Natural killer cell (primary cell): ENCODE measurements around the gene SLC44A3. TPM values are rescaled to one million over a fixed set of nuclear protein-coding genes. Genes with fewer than 3 reads are reported as not detected.

Experiments used
- ATAC-seq, 3 donors: fragments of 150-1000 bp in 2 of 3; fragments of 200-7000 bp in 1 of 3; cut with Tn5 transposase; 1 replicate in 1 of 3; 2 replicates in 2 of 3; pipeline ENCODE4 v1.10.0; 2021; ENCODE audit warnings: mild to moderate bottlenecking in 2 of 3, moderate library complexity in 2 of 3
- DNase-seq, 2 donors: peaks; one replicate each; pipeline versions ENCODE4 v3.0.0 to v3.0.0-alpha.2; 2013 to 2021; ENCODE audit warnings: mixed read lengths in 1 of 2
- H3K27ac ChIP-seq: one replicate; pipeline ENCODE4 v1.5.1; 2013; ENCODE audit warnings: mild to moderate bottlenecking, low read length
- H3K27me3 ChIP-seq: one replicate; pipeline ENCODE4 v1.6.1; 2013; ENCODE audit warnings: low read length; ENCODE audit not compliant: control insufficient read depth, insufficient read depth
- H3K36me3 ChIP-seq: one replicate; pipeline ENCODE4 v1.6.1; 2013; ENCODE audit warnings: low read length; ENCODE audit not compliant: control insufficient read depth, insufficient read depth
- H3K4me1 ChIP-seq: one replicate; pipeline ENCODE4 v1.6.1; 2013; ENCODE audit warnings: low read length; ENCODE audit not compliant: control insufficient read depth, insufficient read depth
- H3K4me3 ChIP-seq: one replicate; pipeline ENCODE4 v1.5.1; 2013; ENCODE audit warnings: low read length
- H3K9me3 ChIP-seq: one replicate; pipeline ENCODE4 v1.6.1; 2013; ENCODE audit warnings: low read length; ENCODE audit not compliant: control insufficient read depth, insufficient read depth
- H3K27ac Mint-ChIP-seq, 2 donors: one replicate each; pipeline ENCODE4 v1.8.0; 2022; ENCODE audit warnings: mild to moderate bottlenecking in 2 of 2, mixed read lengths in 2 of 2, moderate library complexity in 1 of 2
- H3K27me3 Mint-ChIP-seq, 2 donors: one replicate each; pipeline ENCODE4 v1.8.0; 2022; ENCODE audit warnings: low read depth in 2 of 2, mixed read lengths in 2 of 2
- H3K36me3 Mint-ChIP-seq: one replicate; pipeline ENCODE4 v1.8.0; 2022; ENCODE audit warnings: mixed read lengths
- H3K4me1 Mint-ChIP-seq, 2 donors: one replicate each; pipeline ENCODE4 v1.8.0; 2022; ENCODE audit warnings: mixed read lengths in 2 of 2
- H3K4me3 Mint-ChIP-seq: one replicate; pipeline ENCODE4 v1.8.0; 2022; ENCODE audit warnings: mild to moderate bottlenecking, moderate library complexity, mixed read lengths
- H3K9me3 Mint-ChIP-seq, 2 donors: one replicate each; pipeline ENCODE4 v1.8.0; 2022; ENCODE audit warnings: mixed read lengths in 2 of 2
- WGBS: methylation state at CpG from one replicate; pipeline ENCODE4 v1.1.7; 2013; ENCODE audit warnings: missing lambda C conversion rate; ENCODE audit not compliant: insufficient coverage; 5-methylcytosine and 5-hydroxymethylcytosine counted together
- intact Hi-C: fragments of 100-400 bp; cut with micrococcal nuclease; formaldehyde crosslinking; loops from one replicate; pipeline ENCODE4 v1.14.2; 2022
- total RNA-seq, 4 donors: library from RNA; stranded (reverse); fragments of 120-200 nt in 1 of 4; gene quantifications; one replicate each; pipeline versions ENCODE4 v1.2.3 to v1.2.4, GENCODE V29; 2013 to 2022
- TF ChIP-seq, protein P1 (sequence below): fragments of 200-600 bp; IDR thresholded peaks from one replicate; pipeline ENCODE4 v1.8.0; 2022; ENCODE audit warnings: antibody characterized with exemption

The SLC44A3 gene
- total RNA-seq, 3 donors from 2014 or later (not counting 1 experiment from before 2014, with no cell fraction given) = 0.58 TPM; not detected in 2

DNA sequence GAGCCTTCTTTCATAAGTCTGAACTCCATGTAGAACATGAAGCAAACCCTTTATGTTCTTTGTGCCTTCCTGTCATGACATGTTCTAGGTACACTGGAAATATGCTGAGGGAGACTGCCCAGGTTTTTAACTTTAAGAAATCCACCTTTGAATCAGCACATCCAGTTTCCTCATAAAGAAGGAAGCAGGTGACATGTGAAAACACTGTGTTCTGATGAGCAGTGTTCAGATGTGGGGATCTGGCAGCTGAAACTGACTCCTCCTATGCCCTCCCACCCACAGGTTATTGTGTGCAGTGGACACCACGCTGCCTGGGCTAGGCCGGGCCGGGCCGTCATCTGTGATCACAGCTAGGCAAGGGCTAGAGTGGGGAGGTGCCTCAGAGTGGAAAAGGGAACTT, 55.6 kb downstream of the SLC44A3 start:
- H3K36me3 ChIP-seq = no peaks in the 10 kb centered on the region
- Mint-ChIP-seq H3K27me3 (peaks cover 2 to 15% of the 10 kb centered on the region in 2 donors), H3K9me3 (no peaks in the 10 kb centered on the region), H3K27ac (no peak overlapping the region), H3K4me1 (no peaks in the 10 kb centered on the region), H3K4me3 (no peak overlapping the region), H3K36me3 (no peaks in the 10 kb centered on the region)
- DNase-seq (no peak), ATAC-seq (no peak)
- no peaks in the 10 kb centered on the region for H3K27me3 ChIP-seq
- no peak overlapping the region for H3K27ac ChIP-seq
- H3K4me3 ChIP-seq = no peak overlapping the region
- intact Hi-C loops = no loop called here
- no peaks in the 10 kb centered on the region for H3K4me1 ChIP-seq
- TF ChIP-seq, protein P1, sequence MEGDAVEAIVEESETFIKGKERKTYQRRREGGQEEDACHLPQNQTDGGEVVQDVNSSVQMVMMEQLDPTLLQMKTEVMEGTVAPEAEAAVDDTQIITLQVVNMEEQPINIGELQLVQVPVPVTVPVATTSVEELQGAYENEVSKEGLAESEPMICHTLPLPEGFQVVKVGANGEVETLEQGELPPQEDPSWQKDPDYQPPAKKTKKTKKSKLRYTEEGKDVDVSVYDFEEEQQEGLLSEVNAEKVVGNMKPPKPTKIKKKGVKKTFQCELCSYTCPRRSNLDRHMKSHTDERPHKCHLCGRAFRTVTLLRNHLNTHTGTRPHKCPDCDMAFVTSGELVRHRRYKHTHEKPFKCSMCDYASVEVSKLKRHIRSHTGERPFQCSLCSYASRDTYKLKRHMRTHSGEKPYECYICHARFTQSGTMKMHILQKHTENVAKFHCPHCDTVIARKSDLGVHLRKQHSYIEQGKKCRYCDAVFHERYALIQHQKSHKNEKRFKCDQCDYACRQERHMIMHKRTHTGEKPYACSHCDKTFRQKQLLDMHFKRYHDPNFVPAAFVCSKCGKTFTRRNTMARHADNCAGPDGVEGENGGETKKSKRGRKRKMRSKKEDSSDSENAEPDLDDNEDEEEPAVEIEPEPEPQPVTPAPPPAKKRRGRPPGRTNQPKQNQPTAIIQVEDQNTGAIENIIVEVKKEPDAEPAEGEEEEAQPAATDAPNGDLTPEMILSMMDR = no peak
- H3K9me3 ChIP-seq = no peaks in the 10 kb centered on the region
- 29% methylated on average over 4 of the region's 4 CpGs for WGBS

DNA sequence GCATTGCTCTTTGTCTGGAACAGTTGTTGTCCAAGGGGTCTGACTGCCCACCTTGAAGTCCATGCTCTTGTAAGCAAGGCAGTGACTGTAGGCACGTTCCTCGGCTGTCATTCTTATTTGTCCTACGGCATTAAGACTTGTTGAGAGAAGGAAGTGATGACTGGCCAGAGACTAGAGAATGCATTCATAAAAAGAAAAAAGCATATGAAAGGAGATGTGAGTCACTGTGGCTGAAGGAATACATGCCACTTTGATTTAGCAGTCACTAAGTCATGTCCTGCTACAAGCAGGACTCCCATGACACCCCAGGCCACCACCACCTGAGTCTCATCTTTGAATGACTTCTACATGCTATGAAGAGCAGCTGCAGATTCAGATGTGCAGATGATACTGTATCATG, 56.2 kb downstream of the SLC44A3 start:
- no peaks in the 10 kb centered on the region for H3K27me3 ChIP-seq
- DNase-seq = no peak
- peaks cover 2 to 15% of the 10 kb centered on the region in 2 donors for H3K27me3 Mint-ChIP-seq
- ATAC-seq = no peak
- H3K9me3 Mint-ChIP-seq = no peaks in the 10 kb centered on the region
- no peaks in the 10 kb centered on the region for H3K36me3 Mint-ChIP-seq
- H3K27ac Mint-ChIP-seq = no peak overlapping the region
- no peak overlapping the region for H3K27ac ChIP-seq
- TF ChIP-seq, protein P1 = no peak
- H3K4me1 Mint-ChIP-seq = no peaks in the 10 kb centered on the region
- H3K4me1 ChIP-seq = no peaks in the 10 kb centered on the region
- 82% methylated on average over 3 of the region's 3 CpGs for WGBS
- H3K36me3 ChIP-seq = no peaks in the 10 kb centered on the region
- no peak overlapping the region for H3K4me3 Mint-ChIP-seq
- no peaks in the 10 kb centered on the region for H3K9me3 ChIP-seq
- intact Hi-C loops = no loop called here
- no peak overlapping the region for H3K4me3 ChIP-seq

DNA sequence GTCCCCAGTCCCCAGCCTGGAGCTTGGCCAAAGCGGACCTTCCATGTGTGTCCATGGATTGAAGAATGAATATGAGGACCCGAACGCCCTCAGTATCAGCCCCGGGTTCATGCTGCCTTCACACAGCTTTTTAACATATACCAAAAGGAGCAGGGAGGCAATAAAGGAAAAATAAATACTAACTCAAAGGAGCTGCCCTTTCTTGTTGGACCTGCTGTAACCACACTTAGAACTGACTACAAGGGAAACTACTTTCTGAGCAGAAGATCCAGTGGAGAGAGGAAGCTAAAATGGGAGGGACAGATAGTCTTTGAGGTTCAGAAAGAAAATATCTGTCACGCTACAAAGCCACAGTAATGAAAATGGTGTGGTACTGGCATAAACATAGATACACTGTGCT, 58.2 kb downstream of the SLC44A3 start:
- Histone ChIP-seq H3K27ac (no peak overlapping the region), H3K27me3 (no peaks in the 10 kb centered on the region), H3K4me3 (no peak overlapping the region), H3K36me3 (no peaks in the 10 kb centered on the region), H3K4me1 (no peaks in the 10 kb centered on the region), H3K9me3 (no peaks in the 10 kb centered on the region)
- no peak overlapping the region for H3K4me3 Mint-ChIP-seq
- H3K27ac Mint-ChIP-seq = no peak overlapping the region
- no peaks in the 10 kb centered on the region for H3K9me3 Mint-ChIP-seq
- DNase-seq = no peak
- H3K36me3 Mint-ChIP-seq = no peaks in the 10 kb centered on the region
- intact Hi-C loops = no loop called here
- TF ChIP-seq, protein P1 = no peak
- 88% methylated on average over 3 of the region's 5 CpGs for WGBS
- H3K27me3 Mint-ChIP-seq = peaks cover 2 to 15% of the 10 kb centered on the region in 2 donors
- peaks cover 6 to 7% of the 10 kb centered on the region in 2 donors for H3K4me1 Mint-ChIP-seq
- ATAC-seq = no peak

DNA sequence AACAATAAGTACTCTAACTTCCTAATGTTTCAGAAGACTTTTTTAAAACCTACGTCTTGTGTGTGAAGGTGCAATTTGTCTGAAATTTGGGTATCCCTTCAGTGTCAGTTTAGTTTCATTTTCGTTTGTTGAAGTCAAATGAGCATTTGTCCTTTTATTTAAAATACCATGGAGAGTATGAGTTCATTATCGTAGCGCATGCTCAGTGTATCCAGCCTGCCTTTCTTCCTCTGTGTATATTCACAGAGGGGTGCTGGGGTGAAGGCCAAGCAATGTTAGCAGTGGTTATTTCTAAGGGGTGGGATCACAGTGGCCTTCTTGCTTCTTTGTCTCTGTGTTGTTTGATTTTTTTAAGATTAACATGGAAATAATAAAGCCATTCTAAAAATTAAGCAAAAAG, 63.5 kb downstream of the SLC44A3 start:
- H3K9me3 ChIP-seq = no peaks in the 10 kb centered on the region
- Mint-ChIP-seq H3K36me3 (no peaks in the 10 kb centered on the region), H3K27ac (peak overlapping the region in 1 of 2 donors; percentile 66), H3K9me3 (no peaks in the 10 kb centered on the region), H3K4me1 (peaks cover 13 to 14% of the 10 kb centered on the region in 2 donors), H3K27me3 (peaks cover 0 to 4% of the 10 kb centered on the region in 2 donors), H3K4me3 (peak overlapping the region; percentile 40)
- no peak overlapping the region for H3K27ac ChIP-seq
- H3K27me3 ChIP-seq = no peaks in the 10 kb centered on the region
- TF ChIP-seq, protein P1 = no peak
- no peaks in the 10 kb centered on the region for H3K36me3 ChIP-seq
- H3K4me3 ChIP-seq = peak overlapping the region; percentile 4
- no peaks in the 10 kb centered on the region for H3K4me1 ChIP-seq
- ATAC-seq (peak in 2 of 3 donors; percentile 47 to 52), DNase-seq (peak in 1 of 2 donors; percentile 43)
- WGBS = 32% methylated on average over 2 of the region's 4 CpGs
- intact Hi-C loops = no loop called here
